ENCODE data around the gene BCLAF1.

GRCh38 chr6:136288566-136289326, 900 bp downstream of the BCLAF1 start:
- TF ChIP-seq CTCF (IDR thresholded peaks at IDR 0.05; ENCODE audit: low read depth, low read length): no peak
- no peak; the same call in 1 of the 2 replicates for TF ChIP-seq MYC (IDR thresholded peaks at IDR 0.05; ENCODE audit: low read depth, low read length)

All from NB4 (cell line).